Measurements from ENCODE around the gene CLEC16A.

Gene CLEC16A

DNA sequence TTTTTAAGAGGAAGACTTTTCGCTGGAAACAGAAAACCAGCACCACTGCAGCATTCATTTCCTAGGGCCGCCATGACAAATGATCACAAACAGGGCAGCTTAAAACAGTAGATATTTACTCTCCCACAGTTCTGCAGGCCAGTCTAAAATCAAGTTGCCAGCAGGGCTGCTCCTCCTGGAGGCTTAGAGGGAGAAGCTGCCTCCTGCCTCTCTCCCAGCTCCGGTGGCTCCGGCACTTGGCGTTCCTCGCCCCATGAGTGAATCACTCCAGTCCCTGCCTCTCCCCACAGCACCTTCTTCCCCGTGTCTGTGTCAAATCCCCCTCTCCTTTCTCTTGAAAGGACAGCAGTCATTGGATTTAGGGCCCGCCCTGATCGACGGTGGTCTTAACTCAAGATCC, 239.6 kb downstream of the CLEC16A start:
- no peak for DNase-seq

DNA sequence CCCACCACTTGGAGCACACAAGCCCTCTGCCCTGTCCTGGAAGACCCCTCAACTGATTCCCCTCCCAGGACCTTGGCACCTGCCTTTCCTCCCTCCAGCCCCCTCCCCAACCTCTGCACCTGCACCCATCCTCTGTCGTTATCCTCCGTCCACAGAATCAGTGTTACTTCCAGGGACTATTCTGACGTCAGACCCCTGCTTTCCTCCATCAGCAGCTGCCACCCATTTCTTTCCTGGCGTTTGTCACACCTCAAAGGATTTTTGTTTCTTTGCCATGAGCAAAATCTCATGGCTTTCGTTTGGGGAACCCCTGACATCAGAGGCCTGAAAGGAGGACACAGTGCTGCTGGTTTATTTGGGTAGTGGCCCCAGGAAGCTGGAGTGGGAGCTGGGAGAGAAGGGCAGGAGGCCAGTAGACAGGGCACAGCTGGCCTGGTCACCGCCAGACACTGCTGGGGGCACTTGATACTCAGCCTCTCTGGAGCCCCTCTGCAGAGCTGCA, 243.2 kb downstream of the CLEC16A start:
- no peak for DNase-seq

DNA sequence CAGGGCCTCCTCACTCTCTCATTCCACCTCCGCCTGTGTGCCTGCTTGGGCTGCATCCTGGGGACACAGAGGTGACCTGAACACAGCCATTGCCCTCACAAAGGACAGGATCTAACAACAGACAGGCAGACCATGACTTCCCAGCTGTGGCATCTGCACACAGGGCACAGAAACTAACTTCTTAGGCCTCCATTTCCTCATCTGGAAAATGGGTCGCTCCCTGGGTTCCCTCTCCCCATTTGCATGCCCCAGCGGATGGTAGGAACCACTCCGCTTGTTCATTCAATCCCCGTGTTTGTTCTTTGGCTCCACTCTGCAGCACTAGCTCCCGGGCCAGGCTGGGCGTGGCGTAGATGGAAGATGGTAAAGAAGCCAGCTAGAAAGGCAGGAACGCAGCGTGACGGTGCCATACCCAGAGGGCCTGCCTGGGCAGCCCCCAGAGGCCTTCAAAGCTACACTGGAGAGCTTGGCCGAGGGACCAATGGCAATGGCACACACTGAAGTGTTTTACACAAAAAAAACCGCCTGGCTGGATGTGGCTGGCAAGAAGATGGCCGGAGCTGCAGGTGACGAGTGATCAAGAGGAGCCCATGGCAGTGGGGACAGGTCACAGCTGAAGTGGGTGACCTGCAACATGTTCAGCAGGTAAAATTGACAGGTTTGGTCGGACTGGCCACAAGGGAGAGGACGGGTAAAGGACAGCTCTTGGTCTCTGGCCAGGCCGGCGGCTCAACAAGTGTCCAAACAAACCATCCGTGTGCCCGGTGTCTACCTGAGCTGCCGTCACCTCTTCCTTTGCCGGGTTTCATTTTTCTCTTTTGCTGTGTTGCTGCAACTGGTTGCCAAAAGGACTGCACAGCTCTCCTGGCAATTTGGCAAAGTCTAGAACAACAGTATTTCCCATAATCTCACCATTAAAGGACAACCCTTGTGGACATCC, 244.7 kb downstream of the CLEC16A start:
- no peak for DNase-seq

DNA sequence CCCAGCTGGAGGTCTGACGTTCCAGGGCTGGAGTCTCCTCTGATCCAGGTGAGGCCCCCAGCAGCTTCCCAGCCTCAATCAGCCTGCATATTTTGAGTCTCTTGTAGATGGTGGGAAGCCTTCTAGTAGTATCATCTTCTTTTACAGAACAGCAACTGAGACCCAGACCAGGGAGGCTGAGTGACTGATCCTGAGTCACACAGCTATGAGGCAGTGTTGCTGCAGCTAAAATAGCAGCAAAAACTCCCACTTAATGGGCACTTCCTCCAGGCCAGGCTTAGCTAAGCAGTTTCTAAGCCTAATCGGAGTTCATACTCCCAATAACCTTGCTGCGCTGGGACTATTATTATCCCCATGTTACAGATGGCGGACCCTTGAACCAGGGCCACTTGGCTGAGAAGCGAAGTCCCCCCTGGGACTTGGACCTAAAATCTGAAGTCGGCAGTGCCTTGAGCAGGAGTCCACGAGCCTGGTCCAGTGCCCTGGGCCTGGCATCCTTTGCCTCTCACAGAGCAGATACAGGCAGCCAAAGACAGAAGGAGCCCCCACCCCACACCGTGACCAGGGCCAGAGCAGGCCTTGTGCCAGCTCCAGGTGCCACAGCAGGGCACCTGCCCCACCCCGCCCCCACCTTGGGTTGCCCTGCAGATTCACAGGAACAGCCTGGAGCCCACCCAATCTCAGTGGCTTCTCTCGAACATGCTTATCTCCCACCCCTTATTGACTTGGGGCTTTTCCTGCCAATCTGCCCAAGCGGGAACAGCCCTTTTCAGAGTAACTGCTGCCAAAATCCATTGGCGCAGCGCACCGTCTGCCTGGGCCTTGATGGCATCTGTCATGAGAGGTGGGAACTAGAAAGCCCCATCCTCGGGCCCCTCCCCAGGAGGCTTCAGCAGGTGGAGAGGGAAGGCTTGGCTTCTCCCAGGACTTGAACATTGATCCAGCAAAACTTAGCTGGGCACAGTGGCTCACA, 246.5 kb downstream of the CLEC16A start:
- no peak for DNase-seq

DNA sequence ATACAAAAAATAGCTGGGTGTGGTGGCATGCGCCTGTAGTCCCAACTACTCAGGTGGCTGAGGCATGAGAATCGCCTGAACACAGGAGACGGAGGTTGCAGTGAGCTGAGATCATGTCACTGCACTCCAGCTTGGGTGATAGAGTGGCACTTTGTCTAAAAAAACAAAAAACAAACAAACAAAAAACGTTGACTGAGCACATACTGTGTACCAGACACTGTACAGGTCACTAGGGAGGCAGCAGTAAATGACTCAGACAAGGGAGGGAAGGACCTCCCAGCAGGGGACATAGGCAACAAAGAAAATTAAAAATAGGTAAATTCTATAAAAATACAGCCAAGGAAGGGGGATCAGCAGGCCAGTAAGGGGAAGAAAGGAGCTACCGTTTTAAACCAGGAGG, 247.3 kb downstream of the CLEC16A start:
- no peak for DNase-seq

DNA sequence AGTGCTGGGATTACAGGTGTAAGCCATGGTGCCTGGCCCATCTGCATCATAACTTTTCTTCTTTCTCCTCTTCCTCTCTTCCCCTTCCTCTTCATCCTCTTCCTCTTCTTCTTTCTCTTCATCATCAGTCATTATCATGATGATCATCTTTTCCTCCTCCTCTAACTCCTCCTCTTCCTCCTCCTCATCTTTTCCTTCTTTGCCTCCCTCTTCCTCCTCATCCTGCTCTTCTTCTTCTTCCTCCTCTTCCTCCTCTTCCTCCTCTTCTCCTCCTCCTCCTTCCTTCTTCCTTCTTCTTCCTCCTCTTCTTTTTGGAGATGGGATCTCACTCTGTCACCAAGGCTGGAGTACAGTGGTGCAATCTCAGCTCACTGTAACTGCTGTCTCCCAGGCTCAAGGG, 249.1 kb downstream of the CLEC16A start:
- no peak for DNase-seq

DNA sequence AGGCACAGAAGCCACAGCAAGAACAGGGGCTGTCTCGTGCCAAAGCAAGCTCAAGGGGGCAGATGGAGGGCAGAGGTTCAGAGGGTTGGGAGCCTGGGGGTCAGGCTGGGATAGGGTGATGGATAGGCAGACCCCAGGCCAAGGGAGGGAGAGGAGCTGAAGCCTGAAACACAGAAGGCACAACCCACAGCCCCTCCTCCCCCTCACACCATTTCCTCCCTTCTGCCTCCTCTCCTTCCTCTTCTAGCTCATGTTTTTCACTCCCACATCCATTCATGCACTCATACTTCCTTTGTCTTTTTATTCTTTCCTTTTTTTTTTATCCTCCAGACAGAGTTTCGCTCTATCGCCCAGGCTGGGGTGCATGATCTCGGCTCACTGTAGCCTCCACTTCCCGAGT, 250.5 kb downstream of the CLEC16A start:
- no peak for DNase-seq

DNA sequence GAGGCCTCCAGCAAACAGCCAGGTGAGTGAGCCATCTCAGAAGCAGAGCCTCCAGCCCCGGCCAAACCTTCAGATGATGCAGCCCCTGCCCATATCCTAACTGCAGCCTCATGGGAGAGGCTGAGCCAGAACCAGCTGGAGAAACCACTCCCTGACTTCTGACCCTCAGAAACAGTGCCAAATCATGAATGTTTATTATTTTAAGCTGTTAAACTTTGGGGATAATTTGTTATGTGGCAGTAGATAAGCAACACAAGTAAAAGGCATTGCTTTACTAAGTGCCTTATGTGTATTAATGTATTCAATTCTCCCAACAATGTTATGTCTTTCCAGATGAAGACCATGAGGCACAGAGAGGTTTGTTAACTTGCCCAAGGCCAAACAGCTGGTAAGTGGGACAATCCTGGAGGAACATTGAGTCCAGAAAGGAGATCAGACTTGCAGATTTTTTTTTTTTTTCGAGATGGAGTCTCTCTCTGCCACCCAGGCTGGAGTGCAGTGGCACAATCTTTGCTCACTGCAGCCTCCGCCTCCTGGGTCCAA, 252.0 kb downstream of the CLEC16A start:
- no peak for DNase-seq

DNA sequence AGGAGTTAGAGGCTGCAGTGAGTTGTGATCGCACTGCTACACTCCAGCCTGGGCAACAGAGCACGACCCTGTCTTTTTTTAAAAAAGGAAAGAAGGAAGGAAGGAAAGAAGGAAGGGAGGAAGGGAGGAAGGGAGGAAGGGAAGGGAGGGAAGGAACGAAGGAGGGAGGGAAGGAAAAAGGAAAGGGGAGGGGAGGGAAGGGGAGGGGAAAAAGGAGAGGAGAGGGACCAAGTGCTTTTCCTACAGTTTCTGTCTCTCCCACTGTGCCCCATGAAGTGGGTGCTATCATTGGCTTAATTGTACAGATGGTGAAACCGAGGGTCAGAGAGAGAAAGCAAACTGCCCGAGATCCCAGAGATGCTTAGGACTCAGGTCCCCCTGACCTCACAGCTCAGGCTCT, 254.0 kb downstream of the CLEC16A start:
- DNase-seq, result no peak

DNA sequence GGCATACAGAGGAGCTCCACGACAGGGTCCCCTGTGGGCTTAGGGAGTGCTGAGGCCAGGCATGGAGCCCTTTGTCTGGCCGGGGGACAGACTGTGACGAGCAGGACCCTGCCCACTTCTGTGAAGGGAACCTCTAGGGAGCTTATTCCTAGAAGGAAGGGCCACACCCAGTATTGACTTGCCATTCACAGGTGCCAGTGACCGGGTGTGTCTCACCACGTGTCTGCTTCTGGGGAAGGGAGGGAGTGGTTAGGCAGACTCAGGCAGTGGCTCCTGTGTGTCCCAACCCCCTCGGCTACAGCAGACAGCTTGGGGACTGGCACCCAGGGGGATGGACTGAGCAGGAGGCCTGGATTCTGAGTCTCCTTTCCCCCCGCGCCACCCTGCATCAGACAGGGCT, 254.5 kb downstream of the CLEC16A start:
- DNase-seq, result no peak

DNA sequence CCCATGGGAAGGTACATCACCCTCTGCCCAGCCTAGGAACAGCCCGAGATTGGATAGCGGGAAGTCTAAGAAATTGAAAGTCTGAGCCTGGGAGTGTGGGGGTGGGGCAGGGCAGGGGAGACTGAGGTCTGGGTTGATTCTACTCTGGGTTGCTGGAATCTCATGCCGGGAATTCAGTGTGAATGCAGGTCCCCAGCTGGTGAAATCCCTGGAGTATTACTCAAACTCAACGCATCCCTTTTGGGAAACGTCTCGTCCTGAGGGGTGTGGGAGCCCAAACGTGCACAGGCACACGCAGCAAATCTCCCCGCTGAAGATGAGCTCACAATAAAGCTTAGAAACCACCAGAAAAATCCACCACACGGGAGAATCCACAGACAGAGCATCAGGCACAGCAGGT, 256.2 kb downstream of the CLEC16A start:
- DNase-seq, result no peak

DNA sequence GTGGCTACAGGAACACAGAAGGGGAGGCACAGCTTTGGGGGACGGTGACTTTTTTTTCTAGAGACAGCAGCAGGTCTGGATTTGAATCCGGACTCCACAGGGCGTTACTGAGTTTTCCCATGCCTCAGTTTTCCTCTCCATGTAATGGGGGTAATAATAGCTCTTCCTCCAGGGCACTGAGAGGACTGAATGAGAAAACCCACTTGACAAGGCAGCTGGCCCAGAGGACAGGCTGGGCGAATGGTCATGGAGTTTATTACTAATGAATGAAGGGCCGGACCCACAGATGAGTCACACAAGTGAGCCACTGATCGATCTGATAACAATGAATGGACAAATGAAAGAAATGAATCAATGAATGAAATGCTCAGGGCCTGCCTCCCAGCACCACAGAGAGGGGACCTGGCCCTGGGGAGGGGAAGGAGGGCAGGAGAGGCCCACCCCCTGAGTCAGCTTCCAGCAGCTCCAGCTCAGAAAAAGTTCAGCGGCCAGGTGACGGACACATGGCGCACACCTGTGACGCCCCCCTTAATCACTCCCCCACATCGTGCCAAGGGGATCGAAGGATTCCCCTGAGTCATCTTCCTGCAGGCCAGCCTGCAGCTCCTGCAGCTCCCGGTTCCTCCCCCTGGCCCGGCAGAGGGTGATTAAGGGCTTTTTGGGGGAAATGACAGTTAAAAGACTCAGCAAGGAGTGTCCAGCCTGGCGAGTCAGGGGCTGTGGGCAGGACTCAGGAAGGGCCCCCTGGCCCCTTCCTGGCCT, 257.3 kb downstream of the CLEC16A start:
- no peak for DNase-seq

DNA sequence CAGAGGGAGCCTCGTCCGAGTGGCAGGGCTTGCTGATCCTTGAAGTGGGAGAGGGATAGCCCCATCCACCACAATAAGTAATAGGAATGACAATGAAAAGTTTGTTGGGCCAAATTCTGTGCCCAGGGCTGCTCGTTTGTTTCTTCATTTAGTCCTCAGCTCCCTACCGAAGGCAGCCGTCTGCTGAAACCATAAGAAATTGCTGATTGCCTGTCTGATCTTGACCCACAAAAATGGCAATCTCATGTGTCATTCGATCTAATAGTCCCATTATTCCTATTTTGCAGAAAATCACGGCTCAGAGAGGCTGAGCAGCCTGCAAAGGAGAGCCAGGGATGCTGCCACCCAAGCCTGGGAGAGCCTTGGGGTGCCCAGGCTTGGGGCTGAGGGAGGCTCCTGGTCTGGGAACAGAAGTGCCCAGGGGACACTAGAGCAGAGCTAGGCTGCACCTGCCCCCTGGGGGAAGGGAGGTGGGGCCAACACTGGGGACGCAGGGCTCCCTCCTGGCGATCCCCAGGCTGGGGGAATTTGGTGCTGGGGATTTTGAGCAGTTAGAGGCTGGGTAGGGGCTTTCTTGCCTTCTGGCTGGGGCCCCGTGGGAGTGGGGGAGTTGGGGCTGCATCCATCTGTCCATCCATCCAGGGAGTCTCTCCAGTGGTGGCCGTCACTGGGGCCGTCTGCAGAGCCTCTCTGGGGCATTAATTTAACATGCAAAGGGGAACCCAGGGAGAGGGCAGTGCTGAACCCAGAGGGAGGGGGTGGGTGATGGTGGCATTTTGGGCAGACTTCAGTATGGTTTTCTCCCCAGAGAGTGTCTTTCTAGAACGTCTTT, 258.1 kb downstream of the CLEC16A start:
- no peak for DNase-seq

DNA sequence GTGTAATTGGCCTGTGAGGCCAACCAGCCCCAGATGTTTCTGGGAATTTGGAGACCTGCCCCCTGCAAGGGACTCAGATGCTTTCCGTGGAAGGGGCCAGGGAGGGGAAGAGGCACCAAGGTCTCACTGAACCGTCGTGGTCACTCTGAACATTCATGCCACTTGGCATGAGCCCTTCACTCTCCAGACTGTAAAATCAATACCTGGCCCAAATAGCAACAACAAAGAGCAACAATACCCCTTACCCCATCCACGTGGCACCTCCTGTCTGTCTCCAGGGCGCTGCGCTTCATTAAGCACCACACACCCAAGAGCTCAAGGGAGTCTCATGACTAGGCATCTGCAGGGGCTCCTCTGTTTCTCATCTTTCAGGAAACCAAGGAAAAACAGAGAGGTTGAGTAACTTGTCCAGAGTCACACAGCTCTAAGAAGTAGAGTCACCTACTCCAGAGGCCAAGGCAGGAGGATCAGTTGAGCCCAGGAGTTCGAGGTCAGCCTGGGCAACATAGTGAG, 258.8 kb downstream of the CLEC16A start:
- DNase-seq, result no peak

DNA sequence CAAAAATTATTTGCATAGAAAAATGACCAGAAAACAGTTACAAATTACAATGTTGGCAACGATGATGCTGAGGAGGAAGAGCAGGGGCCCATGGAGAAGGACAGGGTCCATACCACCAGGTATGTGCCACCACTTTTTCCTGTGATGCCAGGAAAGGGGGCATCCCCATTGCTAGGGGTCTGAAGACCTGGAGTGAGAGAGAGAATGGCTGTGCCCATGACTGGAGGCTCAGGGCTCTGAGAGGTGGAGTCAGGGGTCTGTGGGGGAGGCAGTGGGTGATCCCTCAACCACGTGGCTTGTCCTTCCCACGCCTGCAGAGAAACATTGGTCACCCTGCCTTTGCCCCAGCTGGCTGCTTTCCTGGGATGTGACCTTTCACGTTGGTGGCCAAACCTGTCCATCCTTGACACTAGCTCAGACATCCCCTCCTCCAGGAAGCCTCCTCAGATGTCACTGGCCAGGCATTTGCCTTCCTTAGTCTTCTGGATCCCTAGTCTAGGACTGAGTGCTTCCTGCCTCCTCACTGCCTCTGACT, 260.2 kb downstream of the CLEC16A start:
- DNase-seq, result no peak

DNA sequence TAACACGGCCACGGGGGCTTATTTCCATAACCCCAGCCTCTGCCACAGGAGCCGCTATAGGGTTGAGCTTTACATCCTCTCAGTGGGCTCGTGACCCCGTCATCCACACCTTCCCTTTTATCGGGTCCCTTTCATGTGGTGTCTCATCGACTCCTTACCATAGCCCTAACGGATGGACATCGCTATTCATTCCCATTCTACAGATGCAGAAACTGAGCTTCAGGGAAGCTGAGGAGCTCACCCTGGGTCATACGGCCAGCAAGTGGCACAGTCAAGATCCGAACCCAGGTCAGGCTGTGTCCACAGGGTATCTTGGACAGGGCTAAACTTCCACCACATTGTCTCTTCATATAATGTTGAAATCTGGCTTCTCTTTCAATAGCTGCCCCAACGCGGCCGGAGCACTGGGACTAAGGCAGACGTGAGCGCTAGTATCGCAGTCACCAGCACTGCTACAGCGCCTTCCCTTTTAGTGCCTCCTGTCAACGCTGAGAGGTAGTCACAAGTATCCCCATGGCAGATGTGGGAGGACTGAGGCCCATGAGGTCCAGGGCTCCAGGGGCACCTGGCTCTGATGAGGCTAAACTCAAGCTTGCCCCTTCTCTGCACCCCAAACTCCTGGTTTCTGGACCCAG, 260.8 kb downstream of the CLEC16A start:
- no peak for DNase-seq

DNA sequence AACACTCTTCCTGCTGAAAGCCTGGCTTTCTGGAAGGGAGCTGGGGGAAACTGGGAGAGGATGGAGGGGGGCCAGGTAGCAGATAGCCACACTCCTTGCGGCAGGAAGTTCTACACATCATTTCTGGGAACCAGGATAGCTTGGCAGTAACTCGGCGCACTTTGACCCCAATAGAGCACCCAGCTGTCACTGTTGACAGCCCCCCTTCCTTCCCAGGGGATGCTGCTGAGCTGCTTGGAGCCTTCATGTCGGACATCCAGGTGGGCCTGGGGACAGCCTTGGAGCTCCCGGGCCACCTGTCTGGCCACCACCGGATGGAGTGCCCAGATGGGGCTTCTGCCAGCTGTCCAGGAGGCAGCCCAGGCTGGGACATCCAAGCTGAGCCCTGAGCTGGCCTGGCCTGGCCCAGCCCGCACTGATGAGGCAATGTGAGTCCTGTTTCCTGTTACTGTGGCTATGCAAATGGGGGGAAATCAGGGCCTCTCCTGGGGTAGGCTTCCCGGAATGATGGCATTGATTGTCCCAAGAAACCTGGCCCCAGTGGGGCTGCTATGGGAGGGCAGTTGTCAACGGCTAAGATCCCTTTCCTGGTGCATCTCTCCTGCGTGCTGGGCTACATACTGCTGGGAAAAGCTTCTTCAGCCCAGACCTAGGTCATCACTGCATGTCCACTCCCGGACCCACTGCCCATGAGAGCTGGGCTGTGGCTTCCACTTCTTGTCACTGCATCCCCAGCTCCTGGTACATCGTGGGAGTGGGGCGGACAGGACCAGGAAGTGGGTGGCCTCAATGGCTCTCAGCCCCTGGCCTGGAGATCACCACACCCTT, 261.6 kb downstream of the CLEC16A start:
- DNase-seq, result no peak

DNA sequence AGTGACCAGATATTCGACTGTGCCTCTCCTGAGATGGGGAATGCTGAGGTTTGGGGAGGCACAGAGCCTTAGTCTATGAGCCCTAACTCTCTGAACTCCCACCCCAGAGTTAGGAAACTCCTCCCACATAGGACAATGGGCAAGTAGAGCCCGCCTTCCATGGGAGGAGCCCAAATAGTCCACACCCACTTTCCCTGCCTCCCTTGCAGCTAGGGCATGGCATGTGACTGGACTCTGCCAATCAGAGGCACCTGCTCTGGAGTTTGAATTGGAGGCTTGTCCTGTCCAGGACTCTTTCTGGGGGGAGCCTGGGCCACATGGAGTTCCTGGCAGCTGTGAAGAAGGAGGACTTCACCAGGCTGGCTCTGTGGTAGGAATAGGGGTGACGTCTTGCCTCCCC, 263.3 kb downstream of the CLEC16A start:
- DNase-seq, result no peak

DNA sequence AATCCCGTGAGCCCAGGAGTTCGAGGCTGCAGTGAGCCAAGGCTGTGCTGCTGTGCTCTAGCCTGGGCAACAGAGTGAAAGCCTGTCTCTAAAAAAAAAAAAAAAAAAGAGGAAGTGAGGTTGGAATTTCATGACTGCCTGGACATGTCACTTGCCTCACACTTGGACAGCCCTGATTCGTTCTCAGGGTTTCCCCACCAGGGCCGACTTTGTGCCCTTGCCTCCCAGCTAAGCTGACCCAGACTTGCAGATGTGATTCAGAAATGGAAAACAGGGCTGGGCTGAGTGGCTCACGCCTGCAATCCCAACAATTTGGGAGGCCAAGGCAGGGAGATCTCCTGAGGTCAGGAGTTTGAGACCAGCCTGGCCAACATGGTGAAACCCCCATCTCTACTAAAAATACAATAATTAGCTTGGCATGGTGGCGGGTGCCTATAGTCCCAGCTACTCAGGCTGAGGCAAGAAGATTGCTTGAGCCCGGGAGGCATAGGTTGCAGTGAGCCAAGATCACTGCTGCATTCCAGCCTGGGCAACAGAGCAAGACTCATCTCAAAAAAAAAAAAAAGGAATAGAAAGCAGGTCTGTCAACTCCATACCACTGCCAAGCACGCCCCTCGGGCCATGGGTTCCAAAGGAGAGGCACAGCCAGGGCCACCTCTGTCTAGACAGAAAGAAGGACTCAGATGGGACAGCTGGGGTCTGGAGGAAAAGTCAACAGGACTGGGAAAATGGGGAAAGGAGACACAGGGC, 264.7 kb downstream of the CLEC16A start:
- no peak for DNase-seq

All from activated CD4-positive, CD25-positive, alpha-beta regulatory T cell (primary cell).